GM23338 (cell line): ENCODE results near the gene YTHDC2. TPM values are rescaled to one million over a fixed set of nuclear protein-coding genes. Genes with fewer than 3 reads are reported as not detected.

ENCODE experiments used
- ATAC-seq: fragments of 200-7000 bp; cut with Tn5 transposase; 3 replicates; pipeline ENCODE4 v1.9.1; 2020
- DNase-seq: peaks from one replicate; pipeline ENCODE4 v3.0.0-alpha.2; 2015; ENCODE audit warnings: low spot score
- H2AFZ ChIP-seq: fragments of 200-600 bp; sonication (generic); 2 replicates; pipeline ENCODE4 v1.8.0; 2016; ENCODE audit warnings: antibody characterized with exemption, mild to moderate bottlenecking, moderate library complexity
- H3F3A ChIP-seq: fragments of 200-600 bp; sonication (generic); replicated peaks from 2 replicates; pipeline ENCODE4 v1.8.0; 2017; ENCODE audit warnings: antibody characterized with exemption, mixed run types, low read depth
- H3K27ac ChIP-seq: fragments of 200-600 bp; sonication (generic); 2 replicates; pipeline ENCODE4 v1.6.1; 2016; ENCODE audit warnings: low read depth
- H3K27me3 ChIP-seq: fragments of 200-600 bp; sonication (generic); 2 replicates; pipeline ENCODE4 v1.8.0; 2016; ENCODE audit warnings: mild to moderate bottlenecking, mixed run types, moderate library complexity; ENCODE audit not compliant: insufficient read depth
- H3K36me3 ChIP-seq: fragments of 200-600 bp; sonication (generic); 2 replicates; pipeline ENCODE4 v1.8.0; 2016; ENCODE audit warnings: mild to moderate bottlenecking; ENCODE audit not compliant: insufficient read depth
- H3K4me1 ChIP-seq: fragments of 200-600 bp; sonication (generic); 2 replicates; pipeline ENCODE4 v1.8.0; 2016; ENCODE audit warnings: mild to moderate bottlenecking, moderate library complexity; ENCODE audit not compliant: insufficient read depth
- H3K4me2 ChIP-seq: fragments of 200-600 bp; sonication (generic); 2 replicates; pipeline ENCODE4 v1.7.1; 2017; ENCODE audit warnings: mixed run types
- H3K4me3 ChIP-seq: fragments of 200-600 bp; sonication (generic); 2 replicates; pipeline ENCODE4 v1.6.1; 2016; ENCODE audit warnings: mixed run types
- H3K79me2 ChIP-seq: fragments of 200-600 bp; sonication (generic); replicated peaks from 2 replicates; pipeline ENCODE4 v1.8.0; 2017; ENCODE audit warnings: mild to moderate bottlenecking; ENCODE audit not compliant: insufficient read depth
- H3K9me2 ChIP-seq: fragments of 200-600 bp; sonication (generic); 2 replicates; pipeline ENCODE4 v1.8.0; 2017; ENCODE audit not compliant: insufficient read depth
- H4K20me1 ChIP-seq: fragments of 200-600 bp; sonication (generic); replicated peaks from 2 replicates; pipeline ENCODE4 v1.8.0; 2017; ENCODE audit warnings: mild to moderate bottlenecking; ENCODE audit not compliant: insufficient read depth
- H3K27ac Mint-ChIP-seq: 2 replicates; pipeline ENCODE4 v1.8.0; 2020; ENCODE audit warnings: inconsistent platforms, mild to moderate bottlenecking, moderate library complexity, mixed read lengths
- H3K27me3 Mint-ChIP-seq: 3 replicates; pipeline ENCODE4 v1.8.0; 2022; ENCODE audit warnings: low read depth, mild to moderate bottlenecking, moderate library complexity, mixed read lengths, inconsistent platforms; ENCODE audit not compliant: insufficient read depth, poor library complexity
- H3K36me3 Mint-ChIP-seq: 3 replicates; pipeline ENCODE4 v1.8.0; 2021; ENCODE audit warnings: low read depth, mild to moderate bottlenecking, inconsistent platforms, moderate library complexity, mixed read lengths
- H3K4me1 Mint-ChIP-seq: 3 replicates; pipeline ENCODE4 v1.8.0; 2020; ENCODE audit warnings: mild to moderate bottlenecking, inconsistent platforms, mixed read lengths
- H3K4me3 Mint-ChIP-seq: 3 replicates; pipeline ENCODE4 v1.8.0; 2021; ENCODE audit warnings: moderate library complexity, mild to moderate bottlenecking, inconsistent platforms, mixed read lengths
- H3K9me3 Mint-ChIP-seq: 3 replicates; pipeline ENCODE4 v1.8.0; 2020; ENCODE audit warnings: moderate library complexity, mild to moderate bottlenecking, inconsistent platforms, mixed read lengths
- CREB1 ChIP-seq: fragments of 250-450 bp; sonication (Bioruptor Pico); IDR thresholded peaks from 2 replicates; pipeline ENCODE4 v1.5.0; 2020; ENCODE audit warnings: low read depth, mild to moderate bottlenecking, moderate library complexity
- ETS1 ChIP-seq: IDR thresholded peaks from 2 replicates; pipeline ENCODE4 v1.6.1; 2016; ENCODE audit warnings: antibody characterized with exemption
- EZH2 ChIP-seq: fragments of 200-600 bp; sonication (generic); IDR thresholded peaks from one replicate; pipeline ENCODE4 v1.8.0; 2017; ENCODE audit warnings: antibody characterized with exemption, mild to moderate bottlenecking, low read depth; ENCODE audit not compliant: unreplicated experiment
- EZH2phosphoT487 ChIP-seq: fragments of 200-600 bp; sonication (generic); IDR thresholded peaks from one replicate; pipeline ENCODE4 v1.8.1; 2018; ENCODE audit warnings: antibody characterized with exemption; ENCODE audit not compliant: unreplicated experiment
- JUNB ChIP-seq: IDR thresholded peaks from one replicate; pipeline ENCODE4 v1.6.1; 2016; ENCODE audit warnings: antibody characterized with exemption; ENCODE audit not compliant: unreplicated experiment
- NANOG ChIP-seq: IDR thresholded peaks from 2 replicates; pipeline ENCODE4 v1.6.1; 2016; ENCODE audit warnings: antibody characterized with exemption, borderline replicate concordance
- STAT1 ChIP-seq: IDR thresholded peaks from one replicate; pipeline ENCODE4 v1.6.1; 2016; ENCODE audit warnings: antibody characterized with exemption; ENCODE audit not compliant: unreplicated experiment
- ZNF114 ChIP-seq: fragments of 250-450 bp; sonication (Bioruptor Pico); IDR thresholded peaks from 2 replicates; pipeline ENCODE4 v1.5.0; 2020; ENCODE audit warnings: mild to moderate bottlenecking, moderate library complexity
- ZNF331 ChIP-seq: fragments of 250-450 bp; sonication (Bioruptor Pico); IDR thresholded peaks from 2 replicates; pipeline ENCODE4 v1.5.0; 2020; ENCODE audit warnings: low read depth, mild to moderate bottlenecking, moderate library complexity
- polyA plus RNA-seq: library from polyadenylated mRNA; unstranded; fragments of >200 nt; fragmentation: Nextera tagmentation; extraction: Ambion mirVana; gene quantifications from 2 replicates; pipeline ENCODE4 v1.2.1, GENCODE V29; 2016
- total RNA-seq: library from RNA; depleted of rRNA; stranded (reverse); fragments of >200 nt; shearing (Covaris generic); gene quantifications from 2 replicates; pipeline ENCODE4 v1.2.3, GENCODE V29; 2014
- TF ChIP-seq, protein P1 (sequence below): IDR thresholded peaks from one replicate; pipeline ENCODE4 v1.6.1; 2018; ENCODE audit warnings: antibody characterized with exemption; ENCODE audit not compliant: unreplicated experiment
- TF ChIP-seq, protein P2 (sequence below), 2 experiments: fragments of 200-600 bp in 1 of 2; sonication (generic) in 1 of 2; conservative IDR thresholded peaks; 2 replicates each; pipeline versions ENCODE4 v1.5.1 to v1.6.1; 2016 to 2017; ENCODE audit warnings: antibody characterized with exemption in 2 of 2, low read depth in 2 of 2, mild to moderate bottlenecking in 2 of 2, moderate library complexity in 1 of 2

The YTHDC2 gene
- total and polyA plus RNA-seq, 2 experiments from 2014 or later = 19.9 to 33.9 TPM

GRCh38 chr5:113581388-113581787 is 67.9 kb downstream of the YTHDC2 start (continued):
- TF ChIP-seq, protein P1, sequence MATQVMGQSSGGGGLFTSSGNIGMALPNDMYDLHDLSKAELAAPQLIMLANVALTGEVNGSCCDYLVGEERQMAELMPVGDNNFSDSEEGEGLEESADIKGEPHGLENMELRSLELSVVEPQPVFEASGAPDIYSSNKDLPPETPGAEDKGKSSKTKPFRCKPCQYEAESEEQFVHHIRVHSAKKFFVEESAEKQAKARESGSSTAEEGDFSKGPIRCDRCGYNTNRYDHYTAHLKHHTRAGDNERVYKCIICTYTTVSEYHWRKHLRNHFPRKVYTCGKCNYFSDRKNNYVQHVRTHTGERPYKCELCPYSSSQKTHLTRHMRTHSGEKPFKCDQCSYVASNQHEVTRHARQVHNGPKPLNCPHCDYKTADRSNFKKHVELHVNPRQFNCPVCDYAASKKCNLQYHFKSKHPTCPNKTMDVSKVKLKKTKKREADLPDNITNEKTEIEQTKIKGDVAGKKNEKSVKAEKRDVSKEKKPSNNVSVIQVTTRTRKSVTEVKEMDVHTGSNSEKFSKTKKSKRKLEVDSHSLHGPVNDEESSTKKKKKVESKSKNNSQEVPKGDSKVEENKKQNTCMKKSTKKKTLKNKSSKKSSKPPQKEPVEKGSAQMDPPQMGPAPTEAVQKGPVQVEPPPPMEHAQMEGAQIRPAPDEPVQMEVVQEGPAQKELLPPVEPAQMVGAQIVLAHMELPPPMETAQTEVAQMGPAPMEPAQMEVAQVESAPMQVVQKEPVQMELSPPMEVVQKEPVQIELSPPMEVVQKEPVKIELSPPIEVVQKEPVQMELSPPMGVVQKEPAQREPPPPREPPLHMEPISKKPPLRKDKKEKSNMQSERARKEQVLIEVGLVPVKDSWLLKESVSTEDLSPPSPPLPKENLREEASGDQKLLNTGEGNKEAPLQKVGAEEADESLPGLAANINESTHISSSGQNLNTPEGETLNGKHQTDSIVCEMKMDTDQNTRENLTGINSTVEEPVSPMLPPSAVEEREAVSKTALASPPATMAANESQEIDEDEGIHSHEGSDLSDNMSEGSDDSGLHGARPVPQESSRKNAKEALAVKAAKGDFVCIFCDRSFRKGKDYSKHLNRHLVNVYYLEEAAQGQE = no peak
- no peak for TF ChIP-seq EZH2

GRCh38 chr5:113598150-113598549 is 84.7 kb downstream of the YTHDC2 start:
- no peaks in the 10 kb centered on the region for H3K9me2 ChIP-seq
- H3K36me3 Mint-ChIP-seq = no peaks in the 10 kb centered on the region; the same call in 2 of the 3 replicates
- H3K4me1 ChIP-seq = peaks cover 15% of the 10 kb centered on the region
- H3K27me3 ChIP-seq = no peaks in the 10 kb centered on the region
- H3K9me3 Mint-ChIP-seq = no peaks in the 10 kb centered on the region
- DNase-seq = no peak
- no peak overlapping the region for H3K27ac Mint-ChIP-seq
- H3K27ac ChIP-seq = no peak overlapping the region
- H3F3A ChIP-seq = no peaks in the 10 kb centered on the region
- H3K4me3 Mint-ChIP-seq = no peak overlapping the region
- no peaks in the 10 kb centered on the region for H3K36me3 ChIP-seq
- H3K27me3 Mint-ChIP-seq = no peaks in the 10 kb centered on the region
- no peak overlapping the region for H3K4me3 ChIP-seq
- H4K20me1 ChIP-seq = no peaks in the 10 kb centered on the region
- no peak overlapping the region for H3K4me2 ChIP-seq
- no peak overlapping the region for H2AFZ ChIP-seq
- H3K79me2 ChIP-seq = no peaks in the 10 kb centered on the region
- ATAC-seq = no peak
- H3K4me1 Mint-ChIP-seq = peaks cover 21% of the 10 kb centered on the region
- TF ChIP-seq CREB1 (CRISPR knock-in tag) (no peak), ZNF331 (CRISPR knock-in tag) (no peak), EZH2phosphoT487 (no peak), ZNF114 (CRISPR knock-in tag) (no peak), JUNB (no peak), STAT1 (no peak), NANOG (no peak), ETS1 (no peak), EZH2 (no peak)
- TF ChIP-seq, protein P2, sequence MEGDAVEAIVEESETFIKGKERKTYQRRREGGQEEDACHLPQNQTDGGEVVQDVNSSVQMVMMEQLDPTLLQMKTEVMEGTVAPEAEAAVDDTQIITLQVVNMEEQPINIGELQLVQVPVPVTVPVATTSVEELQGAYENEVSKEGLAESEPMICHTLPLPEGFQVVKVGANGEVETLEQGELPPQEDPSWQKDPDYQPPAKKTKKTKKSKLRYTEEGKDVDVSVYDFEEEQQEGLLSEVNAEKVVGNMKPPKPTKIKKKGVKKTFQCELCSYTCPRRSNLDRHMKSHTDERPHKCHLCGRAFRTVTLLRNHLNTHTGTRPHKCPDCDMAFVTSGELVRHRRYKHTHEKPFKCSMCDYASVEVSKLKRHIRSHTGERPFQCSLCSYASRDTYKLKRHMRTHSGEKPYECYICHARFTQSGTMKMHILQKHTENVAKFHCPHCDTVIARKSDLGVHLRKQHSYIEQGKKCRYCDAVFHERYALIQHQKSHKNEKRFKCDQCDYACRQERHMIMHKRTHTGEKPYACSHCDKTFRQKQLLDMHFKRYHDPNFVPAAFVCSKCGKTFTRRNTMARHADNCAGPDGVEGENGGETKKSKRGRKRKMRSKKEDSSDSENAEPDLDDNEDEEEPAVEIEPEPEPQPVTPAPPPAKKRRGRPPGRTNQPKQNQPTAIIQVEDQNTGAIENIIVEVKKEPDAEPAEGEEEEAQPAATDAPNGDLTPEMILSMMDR (conservative IDR thresholded peaks at IDR 0.05; ENCODE audit: low read depth in 2 of 2) = no peak
- TF ChIP-seq, protein P1 = no peak
